CD4-positive, alpha-beta T cell treated with Interleukin-12 subunit alpha and Interleukin-12 subunit beta, for 1 hour (primary cell): ENCODE data around the gene XAGE1B.
"Not testable (repeated sequence)": the region's sequence is repeated elsewhere in the genome, so short reads cannot be mapped to it uniquely, and the experiment has no call there.

Source experiments
- DNase-seq: peaks from one replicate; pipeline ENCODE4 v3.0.0-alpha.2; 2020

Gene XAGE1B, protein sequence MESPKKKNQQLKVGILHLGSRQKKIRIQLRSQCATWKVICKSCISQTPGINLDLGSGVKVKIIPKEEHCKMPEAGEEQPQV

GRCh38 chrX:52516987-52517325 is at the start of gene XAGE1B:
Gene XAGE1B (minus strand): TSS chrX:52517063. CDS start chrX:52515527, 1,536 bp downstream.
- not testable (repeated sequence) for DNase-seq

DNA sequence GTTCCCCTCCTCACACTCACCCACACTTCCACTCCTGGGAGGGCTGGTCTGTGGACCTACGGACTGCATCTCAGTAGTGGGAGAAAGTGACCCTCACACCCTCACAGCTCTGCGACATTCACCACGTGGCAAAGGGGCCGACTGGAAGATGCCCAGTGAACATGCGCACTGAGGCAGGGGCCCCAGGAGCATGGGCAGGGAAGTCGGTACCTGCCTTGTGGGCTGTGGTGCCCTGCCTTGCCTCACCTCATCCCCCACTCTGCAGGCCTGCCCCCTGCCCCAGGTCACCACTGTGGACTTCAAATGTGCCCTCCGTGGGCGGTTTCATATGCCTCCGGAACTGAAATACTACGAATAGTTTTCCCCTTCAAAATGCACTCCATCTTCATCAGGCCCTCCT is 46.2 kb upstream of the XAGE1B start:
- DNase-seq = no peak

- no peak for DNase-seq
Measured at GRCh38 chrX:52558140-52558539, 41.3 kb upstream of the XAGE1B start.

DNA sequence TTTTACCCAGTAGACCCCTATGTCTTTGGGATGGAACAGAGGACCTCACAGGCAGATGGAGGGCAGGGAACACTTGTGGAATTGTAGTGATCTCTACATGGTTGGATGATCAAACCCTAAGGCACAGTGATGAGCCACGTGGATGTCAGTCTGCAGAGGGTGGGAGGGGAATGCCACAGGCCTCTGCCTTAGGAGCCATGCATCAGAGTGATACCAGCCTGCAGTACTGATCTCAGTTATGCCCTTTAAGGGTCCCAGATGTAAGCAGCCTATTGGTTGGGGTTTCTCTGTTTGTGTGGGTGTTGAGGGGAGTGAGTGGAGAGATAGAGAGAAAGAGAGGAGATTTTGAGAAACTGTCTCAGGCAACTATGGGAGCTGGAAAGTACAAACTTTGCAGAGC is 39.9 kb upstream of the XAGE1B start:
- DNase-seq = no peak

GRCh38 chrX:52553995-52554642 is 37.3 kb upstream of the XAGE1B start:
- no peak for DNase-seq

DNA sequence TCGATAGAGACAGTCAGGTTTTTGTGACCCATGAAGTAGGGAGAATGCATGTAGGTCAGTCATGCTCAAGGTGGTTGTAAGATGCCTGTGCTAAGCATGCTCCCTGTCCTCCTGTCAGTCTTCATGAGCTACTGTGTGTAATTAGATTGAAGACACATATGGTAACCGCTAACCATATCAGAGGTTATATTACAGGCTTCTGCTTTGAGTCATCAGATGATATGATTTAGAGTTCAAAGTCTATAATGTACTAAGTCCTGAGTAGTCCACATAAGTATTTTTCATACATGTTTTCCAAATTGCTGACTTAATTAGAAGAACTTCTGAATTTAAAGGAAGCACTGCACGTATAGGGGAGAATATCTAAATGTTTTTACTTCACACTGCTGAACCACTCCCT is 31.9 kb upstream of the XAGE1B start:
- not testable (repeated sequence) for DNase-seq

DNA sequence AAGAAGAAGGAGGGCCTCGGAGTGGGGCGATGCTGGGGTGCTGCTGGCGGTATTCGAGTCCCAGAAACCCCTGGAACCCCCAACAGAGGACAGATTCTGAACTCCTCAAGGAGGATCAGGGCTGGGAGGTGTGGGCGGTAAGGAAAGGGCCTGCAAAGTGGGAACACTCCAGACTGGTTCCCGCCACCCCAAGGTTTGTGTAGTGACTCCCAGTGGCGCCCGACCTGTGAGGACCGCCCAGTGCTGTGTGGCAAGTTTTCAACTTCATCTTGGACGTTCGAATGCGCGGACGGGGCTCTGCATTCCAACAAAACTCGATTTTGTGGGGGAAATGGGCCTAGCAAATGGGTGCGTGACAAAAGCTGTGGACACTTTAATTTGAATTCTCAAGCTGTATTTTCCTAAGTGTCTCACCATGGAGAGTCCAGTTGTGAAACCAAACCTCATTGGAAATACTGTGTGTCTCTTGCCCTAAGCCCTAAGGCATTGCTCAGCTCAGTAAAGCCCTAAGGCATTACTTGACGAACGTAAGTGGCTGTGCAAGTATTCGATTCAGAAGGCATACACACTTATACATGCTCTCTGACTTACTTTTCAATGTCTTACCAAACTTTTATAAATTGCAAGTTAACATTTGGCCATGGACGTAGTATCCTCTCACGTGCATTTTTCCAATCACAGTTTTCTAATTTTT is 27.4 kb upstream of the XAGE1B start:
- no peak for DNase-seq

- DNase-seq = no peak
Measured at GRCh38 chrX:52542311-52542710, 25.4 kb upstream of the XAGE1B start.

- not testable (repeated sequence) for DNase-seq
Measured at GRCh38 chrX:52541051-52541450, 24.2 kb upstream of the XAGE1B start.

DNA sequence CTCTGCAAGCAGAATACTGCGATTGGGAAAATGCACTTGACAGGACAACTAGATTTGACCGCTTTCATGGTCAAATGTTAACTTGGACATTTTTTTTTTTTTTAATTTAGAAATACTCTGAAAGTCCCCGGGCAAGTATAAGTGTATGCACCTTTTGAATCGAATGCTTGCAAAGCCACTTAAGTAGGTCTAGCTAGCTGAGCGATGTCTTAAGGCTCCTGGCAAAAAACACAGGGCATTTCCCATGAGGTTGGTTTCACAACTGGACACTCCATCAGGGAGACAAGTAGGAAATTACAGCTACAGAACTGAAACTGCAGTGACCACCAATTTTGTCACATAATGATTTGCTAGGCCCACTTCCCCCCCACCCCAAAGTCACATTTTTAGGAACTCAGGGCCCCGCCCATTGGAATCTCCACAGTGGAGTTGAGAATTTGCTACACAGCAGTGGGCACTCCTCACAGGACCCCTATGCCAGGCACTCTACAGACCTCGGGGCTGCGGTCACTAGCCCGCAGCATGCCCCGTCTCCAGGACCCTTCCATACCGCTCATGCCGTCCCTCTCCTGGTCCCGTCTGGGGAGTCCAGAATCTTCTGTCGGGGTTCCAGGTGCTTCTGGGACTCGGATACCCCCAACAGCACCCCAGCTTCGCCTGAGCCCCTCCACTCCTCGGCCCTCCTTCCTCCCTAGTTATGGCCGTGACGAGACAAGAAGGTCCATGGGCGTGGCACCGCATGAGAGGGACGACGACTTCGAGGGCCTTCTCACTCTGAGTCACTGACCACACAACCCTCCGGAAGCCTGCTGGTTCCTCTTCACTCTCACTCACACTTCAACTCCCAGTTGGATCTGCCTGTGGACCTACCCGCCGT is 515 bp downstream of the XAGE1B start:
- not testable (repeated sequence) for DNase-seq

GRCh38 chrX:52511126-52511525 is 5.7 kb downstream of the XAGE1B start:
- not testable (repeated sequence) for DNase-seq

GRCh38 chrX:52509916-52510315 is 6.9 kb downstream of the XAGE1B start:
- DNase-seq = no peak

GRCh38 chrX:52507331-52507730 is 9.5 kb downstream of the XAGE1B start:
- DNase-seq = no peak

GRCh38 chrX:52504551-52504950 is 12.3 kb downstream of the XAGE1B start:
- no peak for DNase-seq

GRCh38 chrX:52501362-52501761 is 15.5 kb downstream of the XAGE1B start:
- not testable (repeated sequence) for DNase-seq

- not testable (repeated sequence) for DNase-seq
Measured at GRCh38 chrX:52496419-52496772, 20.5 kb downstream of the XAGE1B start.

DNA sequence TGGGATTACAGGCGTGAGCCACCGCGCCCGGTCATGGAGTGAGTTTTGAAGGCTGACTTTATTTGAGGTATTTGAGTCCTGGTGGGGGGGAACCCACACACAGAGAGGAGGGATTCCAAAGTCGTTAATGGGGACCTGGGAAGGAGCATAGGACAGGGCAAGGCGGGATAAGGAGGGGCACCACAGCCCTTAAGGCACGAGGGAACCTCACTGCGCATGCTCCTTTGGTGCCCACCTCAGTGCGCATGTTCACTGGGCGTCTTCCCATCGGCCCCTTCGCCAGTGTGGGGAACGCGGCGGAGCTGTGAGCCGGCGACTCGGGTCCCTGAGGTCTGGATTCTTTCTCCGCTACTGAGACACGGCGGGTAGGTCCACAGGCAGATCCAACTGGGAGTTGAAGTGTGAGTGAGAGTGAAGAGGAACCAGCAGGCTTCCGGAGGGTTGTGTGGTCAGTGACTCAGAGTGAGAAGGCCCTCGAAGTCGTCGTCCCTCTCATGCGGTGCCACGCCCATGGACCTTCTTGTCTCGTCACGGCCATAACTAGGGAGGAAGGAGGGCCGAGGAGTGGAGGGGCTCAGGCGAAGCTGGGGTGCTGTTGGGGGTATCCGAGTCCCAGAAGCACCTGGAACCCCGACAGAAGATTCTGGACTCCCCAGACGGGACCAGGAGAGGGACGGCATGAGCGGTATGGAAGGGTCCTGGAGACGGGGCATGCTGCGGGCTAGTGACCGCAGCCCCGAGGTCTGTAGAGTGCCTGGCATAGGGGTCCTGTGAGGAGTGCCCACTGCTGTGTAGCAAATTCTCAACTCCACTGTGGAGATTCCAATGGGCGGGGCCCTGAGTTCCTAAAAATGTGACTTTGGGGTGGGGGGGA is 21.1 kb downstream of the XAGE1B start, which contains the start of gene XAGE1A:
Gene XAGE1A, plus strand, starts transcription at position 264 of the 874 bp plus-strand sequence. CDS start 1,554 bp downstream, outside the sequence.
- not testable (repeated sequence) for DNase-seq

DNA sequence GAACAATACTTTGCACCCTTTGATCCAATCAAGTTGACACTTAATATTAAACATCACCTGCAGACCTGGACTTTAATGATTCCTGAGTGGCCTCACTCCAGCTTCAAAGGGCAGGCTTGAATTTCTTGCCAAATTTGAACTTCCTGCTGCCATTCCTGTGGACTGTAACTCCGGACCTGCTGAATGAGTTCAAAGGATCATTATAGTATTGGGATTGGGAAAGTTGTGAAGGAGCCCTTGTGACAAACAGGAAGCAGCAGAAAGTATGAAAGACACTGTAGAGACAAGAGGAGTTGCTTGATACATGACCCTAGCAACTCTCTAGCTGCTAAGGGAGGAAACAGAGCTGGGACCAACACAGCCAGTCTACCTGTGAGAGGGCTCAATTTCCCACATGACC is 45.6 kb downstream of the XAGE1B start:
- not testable (repeated sequence) for DNase-seq
